Hepatocyte (in vitro differentiated cells): Measurements from ENCODE around the gene AVPR2.

Experiments
- CTCF ChIP-seq: fragments of 200-600 bp; sonication (generic); IDR thresholded peaks from 2 replicates; pipeline ENCODE4 v1.5.1; 2016; ENCODE audit warnings: antibody characterized with exemption, mild to moderate bottlenecking; ENCODE audit not compliant: poor library complexity
- EZH2 ChIP-seq: fragments of 200-600 bp; sonication (generic); IDR thresholded peaks from 2 replicates; pipeline ENCODE4 v1.6.1; 2016; ENCODE audit warnings: antibody characterized with exemption, mild to moderate bottlenecking, borderline replicate concordance

- TF ChIP-seq CTCF (no peak), EZH2 (no peak)
Measured at GRCh38 chrX:153902385-153902784, 2.1 kb upstream of the AVPR2 start.
